HL-60 (cell line): ENCODE measurements around the gene CEP128.

ENCODE experiments used
- DNase-seq, 2 experiments: peaks; one replicate each; pipeline ENCODE4 v3.0.0-alpha.2; 2010 to 2020; ENCODE audit warnings: low read depth in 1 of 2, low spot score in 1 of 2
- H3K27ac ChIP-seq: fragments of 250-450 bp; sonication (Bioruptor Pico); replicated peaks from 2 replicates; pipeline ENCODE4 v1.5.1; 2020; ENCODE audit warnings: mild to moderate bottlenecking, moderate library complexity
- H3K27me3 ChIP-seq: fragments of 250-450 bp; sonication (Bioruptor Pico); 2 replicates; pipeline ENCODE4 v1.5.1; 2021; ENCODE audit warnings: mild to moderate bottlenecking, moderate library complexity; ENCODE audit not compliant: insufficient read depth, poor library complexity, severe bottlenecking
- H3K4me3 ChIP-seq: replicated peaks from 2 replicates; pipeline ENCODE4 v1.5.1; 2011; ENCODE audit warnings: mild to moderate bottlenecking, control low read depth, low read length; ENCODE audit not compliant: insufficient read depth
- CTCF ChIP-seq: IDR thresholded peaks from one replicate; pipeline ENCODE4 v1.5.1; 2011; ENCODE audit warnings: low read length, control low read depth, inconsistent platforms; ENCODE audit not compliant: insufficient read depth
- GABPA ChIP-seq: IDR thresholded peaks from 2 replicates; pipeline ENCODE4 v1.6.1; 2012; ENCODE audit warnings: low read depth
- POLR2AphosphoS5 ChIP-seq: IDR thresholded peaks from 2 replicates; pipeline ENCODE4 v1.6.1; 2012; ENCODE audit warnings: low read depth
- REST ChIP-seq: IDR thresholded peaks from 2 replicates; pipeline ENCODE4 v1.6.1; 2012; ENCODE audit warnings: low read depth; ENCODE audit not compliant: insufficient replicate concordance
- SPI1 ChIP-seq: IDR thresholded peaks from 2 replicates; pipeline ENCODE4 v1.6.1; 2012; ENCODE audit warnings: low read depth, mild to moderate bottlenecking, borderline replicate concordance

The CEP128 gene

GRCh38 chr14:80491650-80492049, 449.9 kb downstream of the CEP128 start:
- no peak for DNase-seq
- H3K27me3 ChIP-seq: no peaks in the 10 kb centered on the region
- H3K27ac ChIP-seq: no peak overlapping the region
- TF ChIP-seq REST: no peak
- TF ChIP-seq POLR2AphosphoS5: no peak
- no peak for TF ChIP-seq SPI1
- no peak for TF ChIP-seq CTCF
- TF ChIP-seq GABPA: no peak
- no peak overlapping the region for H3K4me3 ChIP-seq

GRCh38 chr14:80491131-80491530, 450.4 kb downstream of the CEP128 start:
- no peak for DNase-seq

GRCh38 chr14:80489513-80489912, 452.0 kb downstream of the CEP128 start:
- no peak for DNase-seq
- Histone ChIP-seq H3K27ac (no peak overlapping the region), H3K27me3 (no peaks in the 10 kb centered on the region), H3K4me3 (no peak overlapping the region)
- TF ChIP-seq SPI1 (no peak), CTCF (no peak), POLR2AphosphoS5 (no peak), GABPA (no peak), REST (no peak)

More at GRCh38 chr14:80491131-80491530, 450.4 kb downstream of the CEP128 start:
- no peak for TF ChIP-seq REST
- no peak for TF ChIP-seq SPI1
- no peak for TF ChIP-seq CTCF
- no peak for TF ChIP-seq GABPA
- TF ChIP-seq POLR2AphosphoS5: no peak
- Histone ChIP-seq H3K27ac (no peak overlapping the region), H3K27me3 (no peaks in the 10 kb centered on the region), H3K4me3 (no peak overlapping the region)
